Upper lobe of left lung (tissue), 4 donors: ENCODE results near the gene NF1.

ENCODE experiments used
- EP300 ChIP-seq, 4 donors: sonication (generic); formaldehyde crosslinking; IDR thresholded peaks; one replicate each; pipeline ENCODE4 v1.5.1; 2017; ENCODE audit warnings: antibody characterized with exemption in 4 of 4, control low read depth in 2 of 4
- POLR2A ChIP-seq, 4 donors: fragments of 450-650 bp; IDR thresholded peaks; one replicate each; pipeline ENCODE4 v1.5.1; 2016 to 2017; ENCODE audit warnings: antibody characterized with exemption in 4 of 4, mild to moderate bottlenecking in 2 of 4
- POLR2AphosphoS5 ChIP-seq, 2 donors: sonication (generic); formaldehyde crosslinking; IDR thresholded peaks; one replicate each; pipeline ENCODE4 v1.5.1; 2017; ENCODE audit warnings: antibody characterized with exemption in 2 of 2
- TF ChIP-seq, protein P1 (sequence below), 6 experiments: fragments of 450-650 bp in 4 of 6; fragments of 200-600 bp in 2 of 6; sonication (generic) in 2 of 6; IDR thresholded peaks; one replicate each; pipeline ENCODE4 v1.5.1; 2016 to 2019; ENCODE audit warnings: antibody characterized with exemption in 6 of 6

DNA sequence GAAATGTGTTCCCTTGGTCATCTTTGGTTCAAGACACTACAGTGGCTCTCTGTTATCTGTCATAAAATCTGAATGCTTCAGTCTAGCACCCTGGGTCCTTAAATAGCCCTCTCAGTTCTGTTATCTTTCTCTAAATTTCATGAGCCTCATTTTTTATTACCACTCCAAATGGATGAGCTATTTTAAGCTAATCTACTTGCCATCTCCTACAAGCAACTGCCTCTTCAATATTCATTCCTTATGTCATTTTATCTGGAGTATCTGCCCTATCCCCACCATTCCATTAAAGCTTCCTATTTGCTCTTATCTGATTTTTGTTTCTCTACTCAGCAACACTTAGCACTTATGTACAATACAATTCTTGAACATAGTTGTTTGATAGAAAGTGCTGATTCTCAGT is 254.7 kb downstream of the NF1 start:
- TF ChIP-seq POLR2A (IDR thresholded peaks at IDR 0.05) (no peak), EP300 (IDR thresholded peaks at IDR 0.05) (no peak), POLR2AphosphoS5 (IDR thresholded peaks at IDR 0.05) (no peak)
- TF ChIP-seq, protein P1, sequence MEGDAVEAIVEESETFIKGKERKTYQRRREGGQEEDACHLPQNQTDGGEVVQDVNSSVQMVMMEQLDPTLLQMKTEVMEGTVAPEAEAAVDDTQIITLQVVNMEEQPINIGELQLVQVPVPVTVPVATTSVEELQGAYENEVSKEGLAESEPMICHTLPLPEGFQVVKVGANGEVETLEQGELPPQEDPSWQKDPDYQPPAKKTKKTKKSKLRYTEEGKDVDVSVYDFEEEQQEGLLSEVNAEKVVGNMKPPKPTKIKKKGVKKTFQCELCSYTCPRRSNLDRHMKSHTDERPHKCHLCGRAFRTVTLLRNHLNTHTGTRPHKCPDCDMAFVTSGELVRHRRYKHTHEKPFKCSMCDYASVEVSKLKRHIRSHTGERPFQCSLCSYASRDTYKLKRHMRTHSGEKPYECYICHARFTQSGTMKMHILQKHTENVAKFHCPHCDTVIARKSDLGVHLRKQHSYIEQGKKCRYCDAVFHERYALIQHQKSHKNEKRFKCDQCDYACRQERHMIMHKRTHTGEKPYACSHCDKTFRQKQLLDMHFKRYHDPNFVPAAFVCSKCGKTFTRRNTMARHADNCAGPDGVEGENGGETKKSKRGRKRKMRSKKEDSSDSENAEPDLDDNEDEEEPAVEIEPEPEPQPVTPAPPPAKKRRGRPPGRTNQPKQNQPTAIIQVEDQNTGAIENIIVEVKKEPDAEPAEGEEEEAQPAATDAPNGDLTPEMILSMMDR (IDR thresholded peaks at IDR 0.05): no peak
